ENCODE measurements around the gene PSMB3. TPM values are rescaled to one million over a fixed set of nuclear protein-coding genes. Genes with fewer than 3 reads are reported as not detected.
"Not testable (repeated sequence)": the region's sequence is repeated elsewhere in the genome, so short reads cannot be mapped to it uniquely, and the experiment has no call there.

PSMB3 gene
- total and polyA plus RNA-seq, 9 of the 15 experiments (the other 6 are each of a cell fraction or from before 2014, with no cell fraction given) = 460 to 2,775 (median 574) TPM

DNA sequence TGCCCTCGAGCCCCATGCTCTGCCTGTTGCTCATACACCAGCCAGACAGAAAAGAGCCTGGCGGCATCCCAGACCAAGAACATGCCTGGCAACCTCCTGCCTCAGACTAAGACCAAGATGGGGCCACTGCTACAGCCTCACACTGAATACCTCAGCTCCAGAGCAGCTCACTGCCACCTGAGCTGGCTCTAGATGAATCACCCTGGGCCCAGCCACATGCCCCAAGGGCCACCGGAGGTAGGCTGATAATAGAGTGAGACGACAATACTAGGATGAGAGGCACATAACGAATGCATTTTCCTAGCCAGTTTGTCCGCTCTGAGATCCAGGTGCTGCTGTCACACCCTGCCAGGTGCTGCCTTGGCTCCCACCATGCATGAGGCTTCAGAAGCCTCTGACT, 33.8 kb downstream of the PSMB3 start:
- Histone ChIP-seq H3K4me2 (ENCODE audit: insufficient read depth, low read length) (no peak overlapping the region), H3K4me1 (replicated peaks in 1 of 2; ENCODE audit: control insufficient read depth in 2 of 2, insufficient read depth in 2 of 2, low read length in 2 of 2) (no peaks in the 10 kb centered on the region), H4K20me1 (replicated peaks; ENCODE audit: control insufficient read depth, insufficient read depth, low read length) (no peaks in the 10 kb centered on the region), H2AFZ (ENCODE audit: low read depth, low read length) (no peak overlapping the region), H3K27me3 (ENCODE audit: control insufficient read depth in 2 of 2, insufficient read depth in 2 of 2, low read length in 2 of 2) (no peaks in the 10 kb centered on the region), H3K9me3 (replicated peaks; ENCODE audit: control insufficient read depth, insufficient read depth, low read depth, low read length) (no peaks in the 10 kb centered on the region), H3K4me3 (no peak overlapping the region), H3K27ac (ENCODE audit: extremely low read depth, low read depth, low read length) (no peak overlapping the region), H3K9ac (ENCODE audit: insufficient read depth in 1 of 2, low read depth in 2 of 2, low read length in 2 of 2) (no peak overlapping the region), H3K79me2 (ENCODE audit: control insufficient read depth, insufficient read depth, low read length) (peaks cover 6% of the 10 kb centered on the region; the same call in 1 of the 3 replicates), H3K9me1 (ENCODE audit: control insufficient read depth, insufficient read depth, low read length) (no peaks in the 10 kb centered on the region), H3K36me3 (ENCODE audit: control insufficient read depth, insufficient read depth, low read length) (peaks cover 48% of the 10 kb centered on the region)
- CTCF ChIA-PET (ENCODE audit: low intra/inter-chr PET ratio) = no interaction called here
- intact Hi-C loops (cut with micrococcal nuclease) (no loop called here), in situ Hi-C loops (cut with MboI) (no loop called here)
- POLR2A ChIA-PET = interaction anchor here (0.6 to 0.9 kb wide), 4 partner anchors 23 to 85 kb away, joined by 3 to 6 read pairs (median 4); no protein-coding TSS in a partner anchor
- DNase-seq (ENCODE audit: extremely low read depth in 1 of 4, low spot score in 3 of 4) = no peak
- no peak for TF ChIP-seq SRSF7 (optimal IDR thresholded peaks at IDR 0.05; ENCODE audit: low read depth, low read length)
- TF ChIP-seq, protein P1, sequence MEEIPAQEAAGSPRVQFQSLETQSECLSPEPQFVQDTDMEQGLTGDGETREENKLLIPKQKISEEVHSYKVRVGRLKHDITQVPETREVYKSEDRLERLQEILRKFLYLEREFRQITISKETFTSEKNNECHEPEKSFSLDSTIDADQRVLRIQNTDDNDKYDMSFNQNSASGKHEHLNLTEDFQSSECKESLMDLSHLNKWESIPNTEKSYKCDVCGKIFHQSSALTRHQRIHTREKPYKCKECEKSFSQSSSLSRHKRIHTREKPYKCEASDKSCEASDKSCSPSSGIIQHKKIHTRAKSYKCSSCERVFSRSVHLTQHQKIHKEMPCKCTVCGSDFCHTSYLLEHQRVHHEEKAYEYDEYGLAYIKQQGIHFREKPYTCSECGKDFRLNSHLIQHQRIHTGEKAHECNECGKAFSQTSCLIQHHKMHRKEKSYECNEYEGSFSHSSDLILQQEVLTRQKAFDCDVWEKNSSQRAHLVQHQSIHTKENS (CRISPR knock-in tag; IDR thresholded peaks at IDR 0.05) = no peak
- ATAC-seq = no peak
- FAIRE-seq = no peak
- BruUV-seq (replicated peaks) = no TSS peak
- WGBS (ENCODE audit: insufficient coverage, low coverage, missing lambda C conversion rate) = 75% methylated on average over 6 of the region's 6 CpGs

DNA sequence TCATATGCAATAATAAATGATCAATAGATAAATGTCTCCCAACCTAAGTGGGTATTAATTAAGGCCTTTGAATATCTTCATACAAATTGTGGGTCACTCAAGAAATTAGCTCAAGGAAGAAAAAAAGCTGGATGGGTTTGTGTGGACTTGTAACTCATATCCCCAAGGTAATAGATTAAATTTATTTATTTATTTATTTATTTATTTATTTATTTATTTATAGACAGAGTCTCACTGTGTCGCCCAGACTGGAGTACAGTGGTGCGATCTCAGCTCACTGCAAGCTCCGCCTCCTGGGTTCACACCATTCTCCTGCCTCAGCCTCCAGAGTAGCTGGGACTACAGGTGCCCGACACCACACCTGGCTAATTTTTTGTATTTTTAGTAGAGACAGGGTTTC, 35.5 kb downstream of the PSMB3 start:
- H3K9ac ChIP-seq (ENCODE audit: insufficient read depth in 1 of 2, low read depth in 2 of 2, low read length in 2 of 2); H3K4me3 ChIP-seq; H4K20me1 ChIP-seq (replicated peaks; ENCODE audit: control insufficient read depth, insufficient read depth, low read length); H3K9me3 ChIP-seq (replicated peaks; ENCODE audit: control insufficient read depth, insufficient read depth, low read depth, low read length); H3K79me2 ChIP-seq (ENCODE audit: control insufficient read depth, insufficient read depth, low read length); DNase-seq (ENCODE audit: extremely low read depth in 1 of 4, low spot score in 3 of 4); H3K27me3 ChIP-seq (ENCODE audit: control insufficient read depth in 2 of 2, insufficient read depth in 2 of 2, low read length in 2 of 2); in situ Hi-C loops (cut with MboI); H3K4me2 ChIP-seq (ENCODE audit: insufficient read depth, low read length); CTCF ChIA-PET (ENCODE audit: low intra/inter-chr PET ratio); intact Hi-C loops (cut with micrococcal nuclease); H3K4me1 ChIP-seq (replicated peaks in 1 of 2; ENCODE audit: control insufficient read depth in 2 of 2, insufficient read depth in 2 of 2, low read length in 2 of 2); H3K9me1 ChIP-seq (ENCODE audit: control insufficient read depth, insufficient read depth, low read length); FAIRE-seq; ATAC-seq; H3K27ac ChIP-seq (ENCODE audit: extremely low read depth, low read depth, low read length); BruUV-seq (replicated peaks); H2AFZ ChIP-seq (ENCODE audit: low read depth, low read length): not testable (repeated sequence)
- POLR2A ChIA-PET = interaction anchor here (0.6 to 2.9 kb wide), 2 partner anchors 10 to 69 kb away, joined by 3 to 19 read pairs; no protein-coding TSS in a partner anchor
- H3K36me3 ChIP-seq (ENCODE audit: control insufficient read depth, insufficient read depth, low read length) = peaks cover 42% of the 10 kb centered on the region
- WGBS (ENCODE audit: insufficient coverage, low coverage, missing lambda C conversion rate) = 98% methylated on average over 4 of the region's 4 CpGs

Data from K562 (cell line).